ENCODE data around the gene COL12A1. TPM values are rescaled to one million over a fixed set of nuclear protein-coding genes. Genes with fewer than 3 reads are reported as not detected.

COL12A1 gene
- total and polyA plus RNA-seq, 3 experiments from 2014 or later: not detected

- ChIA-PET POLR2A (no interaction called here), CTCF (no interaction called here)
- no peaks in the 10 kb centered on the region for H3K36me3 Mint-ChIP-seq
Measured at GRCh38 chr6:75169689-75170586, 35.9 kb downstream of the COL12A1 start.

GRCh38 chr6:75167851-75168250, 38.0 kb downstream of the COL12A1 start:
- H3K27ac Mint-ChIP-seq: no peak overlapping the region
- ChIA-PET POLR2A (no interaction called here), CTCF (no interaction called here)
- peaks cover 1 to 19% of the 10 kb centered on the region in 2 donors for H3K27me3 Mint-ChIP-seq
- no peak for DNase-seq
- no peaks in the 10 kb centered on the region for H3K27me3 ChIP-seq (ENCODE audit: insufficient read depth, low read length, poor library complexity, severe bottlenecking)
- H3K4me3 Mint-ChIP-seq: no peak overlapping the region
- H3K9me3 ChIP-seq (ENCODE audit: low read length): no peaks in the 10 kb centered on the region
- H3K27ac ChIP-seq (ENCODE audit: low read depth, low read length): no peak overlapping the region
- H3K36me3 ChIP-seq (ENCODE audit: insufficient read depth, low read length): no peaks in the 10 kb centered on the region
- no peaks in the 10 kb centered on the region for H3K4me1 Mint-ChIP-seq
- no peaks in the 10 kb centered on the region for H3K4me1 ChIP-seq (ENCODE audit: insufficient read depth, low read length)
- no peak overlapping the region for H3K4me3 ChIP-seq (ENCODE audit: low read length)
- H3K36me3 Mint-ChIP-seq: no peaks in the 10 kb centered on the region
- peaks cover 0 to 3% (median 0%) of the 10 kb centered on the region in 5 donors for H3K9me3 Mint-ChIP-seq

More at GRCh38 chr6:75169689-75170586, 35.9 kb downstream of the COL12A1 start:
- no peaks in the 10 kb centered on the region for H3K9me3 Mint-ChIP-seq
- H3K4me3 ChIP-seq (ENCODE audit: low read length): no peak overlapping the region
- H3K36me3 ChIP-seq (ENCODE audit: insufficient read depth, low read length): no peaks in the 10 kb centered on the region
- no peak for DNase-seq
- no peaks in the 10 kb centered on the region for H3K27me3 ChIP-seq (ENCODE audit: insufficient read depth, low read length, poor library complexity, severe bottlenecking)
- no peak overlapping the region for H3K4me3 Mint-ChIP-seq
- no peak overlapping the region for H3K27ac ChIP-seq (ENCODE audit: low read depth, low read length)
- H3K4me1 Mint-ChIP-seq: no peaks in the 10 kb centered on the region
- H3K27ac Mint-ChIP-seq: no peak overlapping the region
- H3K4me1 ChIP-seq (ENCODE audit: insufficient read depth, low read length): no peaks in the 10 kb centered on the region
- no peaks in the 10 kb centered on the region for H3K9me3 ChIP-seq (ENCODE audit: low read length)
- H3K27me3 Mint-ChIP-seq: peaks cover 4 to 20% of the 10 kb centered on the region in 2 donors

- Histone ChIP-seq H3K4me3 (ENCODE audit: low read length) (no peak overlapping the region), H3K36me3 (ENCODE audit: insufficient read depth, low read length) (no peaks in the 10 kb centered on the region), H3K9me3 (ENCODE audit: low read length) (no peaks in the 10 kb centered on the region), H3K27me3 (ENCODE audit: insufficient read depth, low read length, poor library complexity, severe bottlenecking) (no peaks in the 10 kb centered on the region), H3K4me1 (ENCODE audit: insufficient read depth, low read length) (no peaks in the 10 kb centered on the region), H3K27ac (ENCODE audit: low read depth, low read length) (no peak overlapping the region)
- ChIA-PET CTCF (interaction anchor here (0.9 kb wide), 1 partner anchor 43 kb away, joined by 3 read pairs; no protein-coding TSS in a partner anchor), POLR2A (no interaction called here)
- no peak overlapping the region for H3K4me3 Mint-ChIP-seq
- H3K9me3 Mint-ChIP-seq: peaks cover 0 to 3% (median 0%) of the 10 kb centered on the region in 5 donors
- peaks cover 1 to 19% of the 10 kb centered on the region in 2 donors for H3K27me3 Mint-ChIP-seq
- no peaks in the 10 kb centered on the region for H3K36me3 Mint-ChIP-seq
- no peak for DNase-seq
- no peak overlapping the region for H3K27ac Mint-ChIP-seq
- no peaks in the 10 kb centered on the region for H3K4me1 Mint-ChIP-seq
Measured at GRCh38 chr6:75167325-75167724, 38.5 kb downstream of the COL12A1 start.

DNA sequence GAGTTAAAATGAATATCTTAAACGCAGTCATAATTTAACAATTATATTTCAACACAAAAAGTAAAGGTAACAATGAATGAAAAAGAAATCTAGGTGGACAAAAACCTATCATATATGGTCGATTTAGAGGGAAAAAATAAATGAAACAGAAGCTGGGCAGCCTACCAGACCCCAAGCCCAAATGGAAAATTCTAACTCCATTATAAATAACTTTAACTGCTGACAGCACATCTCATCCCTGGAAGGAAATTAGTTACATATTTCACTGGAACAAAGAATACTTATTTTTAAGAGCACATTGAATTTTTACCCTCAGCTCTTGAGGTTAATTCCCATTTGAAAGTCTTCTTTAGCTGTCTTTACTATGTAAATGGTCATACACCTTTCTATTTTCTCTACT, 39.1 kb downstream of the COL12A1 start:
- ChIA-PET CTCF (interaction anchor here (0.9 kb wide), 1 partner anchor 44 kb away, joined by 3 read pairs; no protein-coding TSS in a partner anchor), POLR2A (no interaction called here)
- no peaks in the 10 kb centered on the region for H3K36me3 Mint-ChIP-seq
- Histone ChIP-seq H3K4me3 (ENCODE audit: low read length) (no peak overlapping the region), H3K27me3 (ENCODE audit: insufficient read depth, low read length, poor library complexity, severe bottlenecking) (no peaks in the 10 kb centered on the region), H3K36me3 (ENCODE audit: insufficient read depth, low read length) (no peaks in the 10 kb centered on the region), H3K4me1 (ENCODE audit: insufficient read depth, low read length) (no peaks in the 10 kb centered on the region), H3K9me3 (ENCODE audit: low read length) (no peaks in the 10 kb centered on the region), H3K27ac (ENCODE audit: low read depth, low read length) (no peak overlapping the region)
- no peak overlapping the region for H3K4me3 Mint-ChIP-seq
- DNase-seq: no peak
- H3K27ac Mint-ChIP-seq: no peak overlapping the region
- peaks cover 1 to 22% of the 10 kb centered on the region in 2 donors for H3K27me3 Mint-ChIP-seq
- H3K4me1 Mint-ChIP-seq: no peaks in the 10 kb centered on the region
- peaks cover 0 to 5% (median 0%) of the 10 kb centered on the region in 5 donors for H3K9me3 Mint-ChIP-seq

- Histone ChIP-seq H3K9me3 (ENCODE audit: low read length) (no peaks in the 10 kb centered on the region), H3K27ac (ENCODE audit: low read depth, low read length) (no peak overlapping the region), H3K4me3 (ENCODE audit: low read length) (no peak overlapping the region), H3K27me3 (ENCODE audit: insufficient read depth, low read length, poor library complexity, severe bottlenecking) (no peaks in the 10 kb centered on the region), H3K4me1 (ENCODE audit: insufficient read depth, low read length) (no peaks in the 10 kb centered on the region), H3K36me3 (ENCODE audit: insufficient read depth, low read length) (no peaks in the 10 kb centered on the region)
- peaks cover 0 to 5% (median 0%) of the 10 kb centered on the region in 5 donors for H3K9me3 Mint-ChIP-seq
- no peak for DNase-seq
- no peak overlapping the region for H3K27ac Mint-ChIP-seq
- no peak overlapping the region for H3K4me3 Mint-ChIP-seq
- no peaks in the 10 kb centered on the region for H3K4me1 Mint-ChIP-seq
- H3K27me3 Mint-ChIP-seq: peaks cover 0 to 22% of the 10 kb centered on the region in 2 donors
- no peaks in the 10 kb centered on the region for H3K36me3 Mint-ChIP-seq
- ChIA-PET POLR2A (no interaction called here), CTCF (no interaction called here)
Measured at GRCh38 chr6:75166236-75166635, 39.6 kb downstream of the COL12A1 start.

DNA sequence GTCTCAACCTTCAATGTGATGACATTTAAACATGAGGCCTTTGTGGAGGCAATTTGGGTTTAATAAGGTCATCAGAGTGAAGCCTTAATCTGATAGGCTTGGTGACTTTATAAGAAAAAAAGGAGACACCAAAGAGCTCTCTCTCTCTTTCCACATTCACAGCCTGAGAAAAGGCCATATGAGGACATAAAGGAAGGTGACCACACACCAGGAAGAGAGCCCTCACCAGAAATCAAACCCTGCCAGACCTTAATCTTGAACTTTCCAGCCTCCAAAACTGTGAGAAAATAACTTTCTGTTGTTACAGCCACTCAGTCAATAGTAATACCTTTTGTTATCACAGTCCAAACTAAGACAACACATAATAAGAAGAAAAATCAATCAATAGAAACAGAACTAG, 47.7 kb downstream of the COL12A1 start:
- ChIA-PET POLR2A (no interaction called here), CTCF (no interaction called here)
- Mint-ChIP-seq H3K27ac (no peak overlapping the region), H3K27me3 (peaks cover 0 to 13% of the 10 kb centered on the region in 2 donors), H3K9me3 (peaks cover 0 to 3% (median 0%) of the 10 kb centered on the region in 5 donors), H3K36me3 (no peaks in the 10 kb centered on the region), H3K4me3 (no peak overlapping the region), H3K4me1 (no peaks in the 10 kb centered on the region)
- Histone ChIP-seq H3K4me1 (ENCODE audit: insufficient read depth, low read length) (no peaks in the 10 kb centered on the region), H3K27ac (ENCODE audit: low read depth, low read length) (no peak overlapping the region), H3K36me3 (ENCODE audit: insufficient read depth, low read length) (no peaks in the 10 kb centered on the region), H3K27me3 (ENCODE audit: insufficient read depth, low read length, poor library complexity, severe bottlenecking) (no peaks in the 10 kb centered on the region), H3K9me3 (ENCODE audit: low read length) (no peaks in the 10 kb centered on the region), H3K4me3 (ENCODE audit: low read length) (no peak overlapping the region)
- DNase-seq: no peak

DNA sequence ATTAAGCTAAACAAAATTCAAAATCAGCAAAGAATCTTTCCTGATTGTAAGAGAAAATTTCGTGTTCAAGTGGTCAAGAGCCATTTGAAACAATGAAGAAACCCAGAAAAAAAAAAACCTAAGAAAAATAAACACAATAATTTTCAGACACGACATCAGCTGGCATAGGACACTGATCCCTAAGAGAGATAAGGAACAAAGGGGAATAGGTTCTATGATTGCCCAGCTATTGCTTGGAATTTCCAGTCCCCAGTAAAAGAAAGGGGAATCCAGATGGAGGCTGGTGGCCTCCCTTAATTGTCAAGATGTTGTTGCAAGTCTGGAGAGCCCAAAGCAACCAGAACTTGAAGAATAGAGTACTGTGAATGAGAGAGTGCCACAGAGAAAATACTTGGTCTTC, 48.5 kb downstream of the COL12A1 start:
- peaks cover 0 to 2% (median 0%) of the 10 kb centered on the region in 5 donors for H3K9me3 Mint-ChIP-seq
- ChIA-PET CTCF (no interaction called here), POLR2A (no interaction called here)
- H3K36me3 Mint-ChIP-seq: no peaks in the 10 kb centered on the region
- no peaks in the 10 kb centered on the region for H3K9me3 ChIP-seq (ENCODE audit: low read length)
- no peak overlapping the region for H3K4me3 ChIP-seq (ENCODE audit: low read length)
- DNase-seq: no peak
- H3K27ac ChIP-seq (ENCODE audit: low read depth, low read length): no peak overlapping the region
- no peak overlapping the region for H3K4me3 Mint-ChIP-seq
- H3K4me1 Mint-ChIP-seq: no peaks in the 10 kb centered on the region
- H3K4me1 ChIP-seq (ENCODE audit: insufficient read depth, low read length): no peaks in the 10 kb centered on the region
- peak overlapping the region in 1 of 8 donors; percentile 71 for H3K27ac Mint-ChIP-seq
- H3K36me3 ChIP-seq (ENCODE audit: insufficient read depth, low read length): no peaks in the 10 kb centered on the region
- H3K27me3 ChIP-seq (ENCODE audit: insufficient read depth, low read length, poor library complexity, severe bottlenecking): no peaks in the 10 kb centered on the region
- peaks cover 0 to 13% of the 10 kb centered on the region in 2 donors for H3K27me3 Mint-ChIP-seq

GRCh38 chr6:75156186-75156878, 49.5 kb downstream of the COL12A1 start:
- Mint-ChIP-seq H3K27ac (no peak overlapping the region), H3K4me3 (no peak overlapping the region)
- H3K36me3 ChIP-seq (ENCODE audit: insufficient read depth, low read length): no peaks in the 10 kb centered on the region

More at GRCh38 chr6:75156186-75156878, 49.5 kb downstream of the COL12A1 start:
- H3K27me3 ChIP-seq (ENCODE audit: insufficient read depth, low read length, poor library complexity, severe bottlenecking): no peaks in the 10 kb centered on the region
- Mint-ChIP-seq H3K9me3 (no peaks in the 10 kb centered on the region), H3K27me3 (peaks cover 0 to 13% of the 10 kb centered on the region in 2 donors), H3K4me1 (no peaks in the 10 kb centered on the region), H3K36me3 (no peaks in the 10 kb centered on the region)
- no peaks in the 10 kb centered on the region for H3K4me1 ChIP-seq (ENCODE audit: insufficient read depth, low read length)
- H3K9me3 ChIP-seq (ENCODE audit: low read length): no peaks in the 10 kb centered on the region
- no peak overlapping the region for H3K27ac ChIP-seq (ENCODE audit: low read depth, low read length)
- ChIA-PET POLR2A (no interaction called here), CTCF (no interaction called here)
- no peak overlapping the region for H3K4me3 ChIP-seq (ENCODE audit: low read length)
- no peak for DNase-seq
